ENCODE data around the gene PDIA6. TPM values are rescaled to one million over a fixed set of nuclear protein-coding genes. Genes with fewer than 3 reads are reported as not detected.

PDIA6 gene
- total and polyA plus RNA-seq, 10 of the 15 experiments (the other 5 are each of a cell fraction or from before 2014, with no cell fraction given) = 148 to 526 (median 209) TPM

- TF ChIP-seq E4F1 (IDR thresholded peaks at IDR 0.05; ENCODE audit: borderline replicate concordance, partially characterized antibody) = no peak
- TF ChIP-seq MAX (IDR thresholded peaks at IDR 0.05; ENCODE audit: low read depth, low read length) = no peak
- no peak for TF ChIP-seq BRCA1 (IDR thresholded peaks at IDR 0.05; ENCODE audit: low read depth, low read length)
- TF ChIP-seq PAX8 (IDR thresholded peaks at IDR 0.05) = no peak
- no peak for TF ChIP-seq ZNF687 (IDR thresholded peaks at IDR 0.05)
- no peak for TF ChIP-seq CEBPZ (IDR thresholded peaks at IDR 0.05; ENCODE audit: low read depth, low read length)
- TF ChIP-seq GATAD2B (conservative IDR thresholded peaks at IDR 0.05; ENCODE audit: low read depth) = no peak
- TF ChIP-seq BCL3 (IDR thresholded peaks at IDR 0.05; ENCODE audit: borderline replicate concordance, insufficient read depth, low read depth, low read length, poor library complexity, severe bottlenecking) = no peak
- TF ChIP-seq JUND (IDR thresholded peaks at IDR 0.05; ENCODE audit: low read depth, low read length) = no peak
- TF ChIP-seq EGR1 (IDR thresholded peaks at IDR 0.05; ENCODE audit: borderline replicate concordance in 1 of 2, low read depth in 2 of 2, low read length in 2 of 2) = no peak
Measured at GRCh38 chr2:10830203-10830602, 17.6 kb upstream of the PDIA6 start (continued).

Measured in GM12878 (cell line).